HepG2 (cell line): ENCODE results near the gene SFXN5. TPM values are rescaled to one million over a fixed set of nuclear protein-coding genes. Genes with fewer than 3 reads are reported as not detected.

ENCODE experiments used
- ARHGAP35 ChIP-seq: sonication (generic); formaldehyde crosslinking; IDR thresholded peaks from 2 replicates; pipeline ENCODE4 v1.9.0; 2022; ENCODE audit warnings: mild to moderate bottlenecking, inconsistent platforms, moderate library complexity, missing genetic modification reagents, borderline replicate concordance
- DZIP1 ChIP-seq: sonication (generic); formaldehyde crosslinking; IDR thresholded peaks from 2 replicates; pipeline ENCODE4 v1.5.0; 2020; ENCODE audit warnings: mild to moderate bottlenecking, missing genetic modification reagents
- NFKBIZ ChIP-seq: IDR thresholded peaks from 2 replicates; pipeline ENCODE4 v1.6.1; 2018; ENCODE audit warnings: missing genetic modification reagents, missing compliant biosample characterization
- PATZ1 ChIP-seq: sonication (generic); formaldehyde crosslinking; IDR thresholded peaks from 2 replicates; pipeline ENCODE4 v1.4.0; 2020; ENCODE audit warnings: missing genetic modification reagents
- POLR2AphosphoS2 ChIP-seq: IDR thresholded peaks from 2 replicates; pipeline ENCODE4 v1.6.1; 2011; ENCODE audit warnings: low read depth, low read length, improper control_type of control experiment
- PRDM15 ChIP-seq: sonication (generic); formaldehyde crosslinking; IDR thresholded peaks from 2 replicates; pipeline ENCODE4 v1.4.0; 2020; ENCODE audit warnings: missing genetic modification reagents
- TBX3 ChIP-seq: fragments of 450-650 bp; IDR thresholded peaks from 2 replicates; pipeline ENCODE4 v1.6.1; 2017; ENCODE audit warnings: antibody characterized with exemption, mild to moderate bottlenecking, inconsistent platforms, borderline replicate concordance
- TRIM22 ChIP-seq: fragments of 450-650 bp; IDR thresholded peaks from 2 replicates; pipeline ENCODE4 v1.6.1; 2017
- ZHX2 ChIP-seq, 2 experiments: sonication (generic) in 1 of 2; formaldehyde crosslinking in 1 of 2; IDR thresholded peaks; 2 replicates each; pipeline versions ENCODE4 v1.6.1 to v1.9.0; 2014 to 2022; ENCODE audit warnings: antibody characterized with exemption in 1 of 2, borderline replicate concordance in 1 of 2, inconsistent platforms in 1 of 2, low read depth in 1 of 2, missing genetic modification reagents in 1 of 2
- ZNF605 ChIP-seq: sonication (generic); formaldehyde crosslinking; IDR thresholded peaks from 2 replicates; pipeline ENCODE4 v1.8.0; 2022; ENCODE audit warnings: mild to moderate bottlenecking, missing genetic modification reagents
- polyA plus RNA-seq, 8 experiments: library from polyadenylated mRNA; depleted of rRNA in 3 of 8; stranded (reverse) in 7 of 8; unstranded in 1 of 8; fragments of >200 nt; fragmentation: Illumina TruSeq in 4 of 8; extraction: Trizol in 4 of 8; gene quantifications; 2 replicates each; pipeline versions ENCODE4 v1.2.1 to v1.2.3, GENCODE V29; 2011 to 2016; ENCODE audit warnings: low read depth in 4 of 8, missing spikeins in 1 of 8, mixed read lengths in 1 of 8; ENCODE audit not compliant: insufficient read depth in 1 of 8
- total RNA-seq, 5 experiments: library from RNA; depleted of rRNA; stranded (reverse); fragments of >200 nt; fragmentation: Illumina TruSeq; extraction: Trizol; gene quantifications; 2 replicates each; pipeline ENCODE4 v1.2.3, GENCODE V29; 2016; ENCODE audit warnings: low read depth in 1 of 5

The SFXN5 gene
- total and polyA plus RNA-seq, 2 of the 13 experiments (the other 11 are each of a cell fraction or from before 2014, with no cell fraction given), result 34.9 to 37.4 TPM

- TF ChIP-seq PRDM15 (CRISPR knock-in tag), result no peak
- peak; percentile 42; the same call in 1 of the 2 replicates for TF ChIP-seq PATZ1
- no peak for TF ChIP-seq TRIM22
- no peak for TF ChIP-seq ZHX2 (IDR thresholded peaks at IDR 0.05; ENCODE audit: low read depth)
- no peak for TF ChIP-seq ZHX2 (CRISPR knock-in tag; IDR thresholded peaks at IDR 0.05; ENCODE audit: borderline replicate concordance)
- no peak for TF ChIP-seq NFKBIZ
- TF ChIP-seq POLR2AphosphoS2, result no peak
- no peak for TF ChIP-seq ARHGAP35
- no peak for TF ChIP-seq TBX3
- TF ChIP-seq ZNF605 (CRISPR knock-in tag), result no peak
- no peak for TF ChIP-seq DZIP1 (CRISPR knock-in tag)
Observed at GRCh38 chr2:72943540-72944395, 127.7 kb downstream of the SFXN5 start (continued).
